Measurements from ENCODE around the gene TRNT1.

TRNT1 gene

GRCh38 chr3:3126477-3127431 is at the start of gene TRNT1:
Gene TRNT1, plus strand, starts transcription at chr3:3126940. Its CDS starts 2,101 bp downstream, at chr3:3129041.
- peak; percentile 70 for DNase-seq

- DNase-seq = no peak
Observed at GRCh38 chr3:3080309-3080708, 46.4 kb upstream of the TRNT1 start.

- DNase-seq = no peak
Observed at GRCh38 chr3:3081381-3082233, 45.1 kb upstream of the TRNT1 start.

- DNase-seq = no peak
Observed at GRCh38 chr3:3082234-3082924, 44.4 kb upstream of the TRNT1 start.

GRCh38 chr3:3084890-3085289 is 41.9 kb upstream of the TRNT1 start:
- no peak for DNase-seq

GRCh38 chr3:3085782-3086181 is 41.0 kb upstream of the TRNT1 start:
- DNase-seq = no peak

- no peak for DNase-seq
Observed at GRCh38 chr3:3086239-3086638, 40.5 kb upstream of the TRNT1 start.

GRCh38 chr3:3087279-3087678 is 39.5 kb upstream of the TRNT1 start:
- DNase-seq = no peak

GRCh38 chr3:3087716-3088465 is 38.8 kb upstream of the TRNT1 start:
- DNase-seq = no peak

- no peak for DNase-seq
Observed at GRCh38 chr3:3089017-3089416, 37.7 kb upstream of the TRNT1 start.

- no peak for DNase-seq
Observed at GRCh38 chr3:3097958-3098357, 28.8 kb upstream of the TRNT1 start.

GRCh38 chr3:3101660-3102458 is 24.9 kb upstream of the TRNT1 start:
- no peak for DNase-seq

- DNase-seq = no peak
Observed at GRCh38 chr3:3102751-3103150, 24.0 kb upstream of the TRNT1 start.

- no peak for DNase-seq
Observed at GRCh38 chr3:3105246-3105645, 21.5 kb upstream of the TRNT1 start.

GRCh38 chr3:3105815-3106214 is 20.9 kb upstream of the TRNT1 start:
- no peak for DNase-seq

- no peak for DNase-seq
Observed at GRCh38 chr3:3107181-3107580, 19.6 kb upstream of the TRNT1 start.

GRCh38 chr3:3107858-3108257 is 18.9 kb upstream of the TRNT1 start:
- DNase-seq = no peak

- no peak for DNase-seq
Observed at GRCh38 chr3:3109407-3110298, 17.1 kb upstream of the TRNT1 start.

GRCh38 chr3:3110299-3110630 is 16.5 kb upstream of the TRNT1 start, which contains the start of gene IL5RA:
Gene IL5RA, minus strand, starts transcription at chr3:3110374. Its CDS starts 5,390 bp downstream, at chr3:3104984.
- peak; percentile 6 for DNase-seq

- no peak for DNase-seq
Observed at GRCh38 chr3:3110749-3111361, 15.9 kb upstream of the TRNT1 start.

All from DMS153 (cell line).